ENCODE data around the gene AIFM1.

AIFM1 gene

GRCh38 chrX:130125091-130125874 lies 40.4 kb downstream of the AIFM1 start:
- Histone ChIP-seq H2BK120ac (ENCODE audit: insufficient read depth, low read length, poor library complexity) (peak overlapping the region; percentile 81), H4K8ac (ENCODE audit: low read depth, low read length) (peak overlapping the region; percentile 78), H4K12ac (ENCODE audit: low read depth, low read length) (peak overlapping the region; percentile 82), H3K36me3 (ENCODE audit: control insufficient read depth in 1 of 2, insufficient read depth in 2 of 2, low read length in 2 of 2) (peaks cover 9 to 12% of the 10 kb centered on the region in 2 experiments), H3K4me3 (ENCODE audit: low read depth, low read length) (no peak overlapping the region), H3K9me3 (ENCODE audit: insufficient read depth, low read depth, low read length) (no peaks in the 10 kb centered on the region), H3K9ac (ENCODE audit: low read length) (no peak overlapping the region), H3K4me1 (ENCODE audit: control insufficient read depth in 1 of 2, insufficient read depth in 2 of 2, low read length in 2 of 2) (peaks cover 17 to 27% of the 10 kb centered on the region in 2 experiments), H3K4ac (ENCODE audit: low read depth, low read length) (no peak overlapping the region), H4K91ac (ENCODE audit: low read depth, low read length) (peak overlapping the region; percentile 84), H3K27me3 (ENCODE audit: insufficient read depth, low read length) (no peaks in the 10 kb centered on the region), H2BK5ac (ENCODE audit: low read depth, low read length, poor library complexity) (peak overlapping the region; percentile 87), H3K79me1 (ENCODE audit: low read length) (peaks cover 24% of the 10 kb centered on the region), H2BK12ac (ENCODE audit: low read length) (peak overlapping the region; percentile 13), H3K18ac (ENCODE audit: low read length) (peak overlapping the region; percentile 56), H3K79me2 (ENCODE audit: control insufficient read depth, insufficient read depth, low read length, poor library complexity) (peaks cover 5% of the 10 kb centered on the region), H3K4me2 (ENCODE audit: low read length) (peak overlapping the region; percentile 51), H2AK5ac (ENCODE audit: low read length) (peak overlapping the region; percentile 58), H3K23ac (ENCODE audit: low read length) (no peak overlapping the region), H2AFZ (ENCODE audit: insufficient read depth, low read length, poor library complexity) (no peak overlapping the region), H3K27ac (ENCODE audit: low read depth, low read length) (peak overlapping the region; percentile 92), H3K14ac (ENCODE audit: low read length) (peak overlapping the region; percentile 80)
- DNase-seq, result peak; percentile 89
- no CpG with 5 or more reads among the region's 13 CpGs for WGBS (ENCODE audit: extremely low coverage, insufficient coverage, insufficient read length)

DNA sequence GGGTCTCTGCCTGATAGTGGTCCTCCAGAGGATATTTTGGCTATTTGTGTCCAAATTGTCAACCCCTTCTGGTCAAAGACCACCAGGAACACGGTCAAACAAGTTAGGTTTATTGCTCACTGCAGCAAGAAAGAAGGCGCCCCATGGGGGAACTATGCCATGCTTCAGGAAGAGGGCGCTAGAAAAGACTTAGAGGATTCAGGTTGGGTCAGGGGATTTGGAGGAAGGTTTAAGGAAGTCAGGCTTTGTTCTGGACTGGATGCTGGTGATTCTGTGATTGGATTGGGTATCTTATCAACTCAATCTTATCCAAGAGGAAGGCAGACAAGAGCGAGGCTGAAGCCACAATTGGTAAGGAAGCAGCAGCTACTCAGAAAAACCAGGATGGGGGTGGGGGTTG lies 41.1 kb downstream of the AIFM1 start:
- H4K91ac ChIP-seq (ENCODE audit: low read depth, low read length), result peak overlapping the region; percentile 84
- peak overlapping the region; percentile 87 for H2BK5ac ChIP-seq (ENCODE audit: low read depth, low read length, poor library complexity)
- no peak overlapping the region for H3K9ac ChIP-seq (ENCODE audit: low read length)
- H3K9me3 ChIP-seq (ENCODE audit: insufficient read depth, low read depth, low read length), result no peaks in the 10 kb centered on the region
- H2AFZ ChIP-seq (ENCODE audit: insufficient read depth, low read length, poor library complexity), result no peak overlapping the region
- peak overlapping the region; percentile 92 for H3K27ac ChIP-seq (ENCODE audit: low read depth, low read length)
- no peak overlapping the region for H3K4me3 ChIP-seq (ENCODE audit: low read depth, low read length)
- H3K23ac ChIP-seq (ENCODE audit: low read length), result no peak overlapping the region
- H3K79me2 ChIP-seq (ENCODE audit: control insufficient read depth, insufficient read depth, low read length, poor library complexity), result peaks cover 5% of the 10 kb centered on the region
- H3K79me1 ChIP-seq (ENCODE audit: low read length), result peaks cover 24% of the 10 kb centered on the region
- peak overlapping the region; percentile 98 for H2BK12ac ChIP-seq (ENCODE audit: low read length)
- peaks cover 20 to 32% of the 10 kb centered on the region in 2 experiments for H3K4me1 ChIP-seq (ENCODE audit: control insufficient read depth in 1 of 2, insufficient read depth in 2 of 2, low read length in 2 of 2)
- no peak overlapping the region for H4K12ac ChIP-seq (ENCODE audit: low read depth, low read length)
- peak overlapping the region; percentile 80 for H3K14ac ChIP-seq (ENCODE audit: low read length)
- peak overlapping the region; percentile 43 for H4K8ac ChIP-seq (ENCODE audit: low read depth, low read length)
- H3K4ac ChIP-seq (ENCODE audit: low read depth, low read length), result no peak overlapping the region
- H3K36me3 ChIP-seq (ENCODE audit: control insufficient read depth in 1 of 2, insufficient read depth in 2 of 2, low read length in 2 of 2), result peaks cover 7 to 8% of the 10 kb centered on the region in 2 experiments
- H3K27me3 ChIP-seq (ENCODE audit: insufficient read depth, low read length), result no peaks in the 10 kb centered on the region
- no peak overlapping the region for H3K18ac ChIP-seq (ENCODE audit: low read length)
- WGBS (ENCODE audit: extremely low coverage, insufficient coverage, insufficient read length), result no CpG with 5 or more reads among the region's 4 CpGs
- H3K4me2 ChIP-seq (ENCODE audit: low read length), result peak overlapping the region; percentile 25
- DNase-seq, result peak in 1 of 2 donors; percentile 38
- H2BK120ac ChIP-seq (ENCODE audit: insufficient read depth, low read length, poor library complexity), result peak overlapping the region; percentile 36
- peak overlapping the region; percentile 58 for H2AK5ac ChIP-seq (ENCODE audit: low read length)

GRCh38 chrX:130121505-130121800 lies 44.2 kb downstream of the AIFM1 start:
- Histone ChIP-seq H3K9me3 (ENCODE audit: insufficient read depth, low read depth, low read length) (no peaks in the 10 kb centered on the region), H2AK5ac (ENCODE audit: low read length) (peak overlapping the region; percentile 3)
- WGBS (ENCODE audit: extremely low coverage, insufficient coverage, insufficient read length), result no CpG with 5 or more reads among the region's 13 CpGs

GRCh38 chrX:130120746-130121504 lies 44.7 kb downstream of the AIFM1 start:
- no peaks in the 10 kb centered on the region for H3K9me3 ChIP-seq (ENCODE audit: insufficient read depth, low read depth, low read length)
- H3K18ac ChIP-seq (ENCODE audit: low read length), result peak overlapping the region; percentile 80
- peak overlapping the region; percentile 83 for H4K8ac ChIP-seq (ENCODE audit: low read depth, low read length)
- peak overlapping the region; percentile 88 for H4K12ac ChIP-seq (ENCODE audit: low read depth, low read length)
- H3K27me3 ChIP-seq (ENCODE audit: insufficient read depth, low read length), result no peaks in the 10 kb centered on the region
- peak overlapping the region; percentile 58 for H3K4ac ChIP-seq (ENCODE audit: low read depth, low read length)
- no CpG with 5 or more reads among the region's 58 CpGs for WGBS (ENCODE audit: extremely low coverage, insufficient coverage, insufficient read length)
- H3K4me2 ChIP-seq (ENCODE audit: low read length), result peak overlapping the region; percentile 83
- H3K79me2 ChIP-seq (ENCODE audit: control insufficient read depth, insufficient read depth, low read length, poor library complexity), result peaks cover 4% of the 10 kb centered on the region
- H3K14ac ChIP-seq (ENCODE audit: low read length), result peak overlapping the region; percentile 80
- H2BK5ac ChIP-seq (ENCODE audit: low read depth, low read length, poor library complexity), result peak overlapping the region; percentile 61
- DNase-seq, result peak; percentile 66 to 73
- H2BK120ac ChIP-seq (ENCODE audit: insufficient read depth, low read length, poor library complexity), result peak overlapping the region; percentile 85
- peak overlapping the region; percentile 27 for H2BK12ac ChIP-seq (ENCODE audit: low read length)
- peaks cover 0 to 2% of the 10 kb centered on the region in 2 experiments for H3K36me3 ChIP-seq (ENCODE audit: control insufficient read depth in 1 of 2, insufficient read depth in 2 of 2, low read length in 2 of 2)
- no peak overlapping the region for H3K23ac ChIP-seq (ENCODE audit: low read length)
- peak overlapping the region; percentile 81 for H4K91ac ChIP-seq (ENCODE audit: low read depth, low read length)
- peak overlapping the region; percentile 3 for H2AK5ac ChIP-seq (ENCODE audit: low read length)
- H3K79me1 ChIP-seq (ENCODE audit: low read length), result peaks cover 33% of the 10 kb centered on the region
- peak overlapping the region; percentile 83 for H3K27ac ChIP-seq (ENCODE audit: low read depth, low read length)
- no peak overlapping the region for H3K9ac ChIP-seq (ENCODE audit: low read length)
- H3K4me1 ChIP-seq (ENCODE audit: control insufficient read depth in 1 of 2, insufficient read depth in 2 of 2, low read length in 2 of 2), result peaks cover 38 to 49% of the 10 kb centered on the region in 2 experiments
- H2AFZ ChIP-seq (ENCODE audit: insufficient read depth, low read length, poor library complexity), result peak overlapping the region; percentile 67
- H3K4me3 ChIP-seq (ENCODE audit: low read depth, low read length), result peak overlapping the region; percentile 58

More at GRCh38 chrX:130121505-130121800, 44.2 kb downstream of the AIFM1 start:
- no peak overlapping the region for H2BK12ac ChIP-seq (ENCODE audit: low read length)
- H2BK5ac ChIP-seq (ENCODE audit: low read depth, low read length, poor library complexity), result no peak overlapping the region
- no peak overlapping the region for H3K9ac ChIP-seq (ENCODE audit: low read length)
- peak overlapping the region; percentile 21 for H3K18ac ChIP-seq (ENCODE audit: low read length)
- peaks cover 34% of the 10 kb centered on the region for H3K79me1 ChIP-seq (ENCODE audit: low read length)
- H3K27me3 ChIP-seq (ENCODE audit: insufficient read depth, low read length), result no peaks in the 10 kb centered on the region
- no peak overlapping the region for H4K12ac ChIP-seq (ENCODE audit: low read depth, low read length)
- no peak overlapping the region for H3K27ac ChIP-seq (ENCODE audit: low read depth, low read length)
- H2BK120ac ChIP-seq (ENCODE audit: insufficient read depth, low read length, poor library complexity), result peak overlapping the region; percentile 60
- H3K14ac ChIP-seq (ENCODE audit: low read length), result peak overlapping the region; percentile 8
- H3K4me1 ChIP-seq (ENCODE audit: control insufficient read depth in 1 of 2, insufficient read depth in 2 of 2, low read length in 2 of 2), result peaks cover 40 to 50% of the 10 kb centered on the region in 2 experiments
- no peak overlapping the region for H2AFZ ChIP-seq (ENCODE audit: insufficient read depth, low read length, poor library complexity)
- no peak overlapping the region for H3K4ac ChIP-seq (ENCODE audit: low read depth, low read length)
- peaks cover 5% of the 10 kb centered on the region for H3K79me2 ChIP-seq (ENCODE audit: control insufficient read depth, insufficient read depth, low read length, poor library complexity)
- H4K91ac ChIP-seq (ENCODE audit: low read depth, low read length), result peak overlapping the region; percentile 59
- H3K23ac ChIP-seq (ENCODE audit: low read length), result no peak overlapping the region
- peaks cover 0 to 3% of the 10 kb centered on the region in 2 experiments for H3K36me3 ChIP-seq (ENCODE audit: control insufficient read depth in 1 of 2, insufficient read depth in 2 of 2, low read length in 2 of 2)
- no peak for DNase-seq
- H3K4me2 ChIP-seq (ENCODE audit: low read length), result no peak overlapping the region
- no peak overlapping the region for H3K4me3 ChIP-seq (ENCODE audit: low read depth, low read length)
- H4K8ac ChIP-seq (ENCODE audit: low read depth, low read length), result no peak overlapping the region
